SK-N-SH (cell line): ENCODE measurements around the gene NPAS3. TPM values are rescaled to one million over a fixed set of nuclear protein-coding genes. Genes with fewer than 3 reads are reported as not detected.

ENCODE experiments used
- CTCF ChIA-PET: fragments of 300-600, 350-600 bp; formaldehyde crosslinking; extraction: SDS; loops from one replicate; lab custom pipeline; 2021; lab: Yijun Ruan, JAX
- POLR2A ChIA-PET: fragments of 350-600 bp; sonication (Branson Sonifier 250); formaldehyde crosslinking; extraction: SDS; loops from one replicate; lab custom pipeline; 2020; ENCODE audit warnings: antibody characterized with exemption, inconsistent platforms; lab: Yijun Ruan, JAX
- DNase-seq: peaks from one replicate; pipeline ENCODE4 v3.0.0; 2012
- H2AFZ ChIP-seq: fragments of 200-600 bp; sonication (generic); 2 replicates; pipeline ENCODE4 v1.8.1; 2016; ENCODE audit warnings: antibody characterized with exemption, mild to moderate bottlenecking, low read depth
- H3F3A ChIP-seq: fragments of 200-600 bp; sonication (generic); replicated peaks from 2 replicates; pipeline ENCODE3; 2016; ENCODE audit warnings: antibody characterized with exemption, mild to moderate bottlenecking; ENCODE audit not compliant: insufficient read depth
- H3K27ac ChIP-seq, 2 experiments: fragments of 200-500 bp in 1 of 2; fragments of 200-600 bp in 1 of 2; sonication (Bioruptor generic) in 1 of 2; sonication (generic), shearing (Covaris generic) in 1 of 2; 2 replicates each; pipeline versions ENCODE4 v1.5.1 to v1.6.1; 2014 to 2016; ENCODE audit warnings: low read depth in 2 of 2, inconsistent platforms in 1 of 2, low read length in 1 of 2, mild to moderate bottlenecking in 1 of 2, mixed read lengths in 1 of 2
- H3K27me3 ChIP-seq: fragments of 200-600 bp; sonication (generic), shearing (Covaris generic); 2 replicates; pipeline ENCODE4 v1.6.1; 2016; ENCODE audit warnings: mixed run types; ENCODE audit not compliant: insufficient read depth
- H3K36me3 ChIP-seq, 2 experiments: fragments of 200-500 bp in 1 of 2; fragments of 200-600 bp in 1 of 2; sonication (Bioruptor generic) in 1 of 2; sonication (generic) in 1 of 2; replicated peaks in 1 of 2; 2 replicates each; pipeline versions ENCODE3 to v1.5.1; 2014 to 2016; ENCODE audit warnings: low read length in 1 of 2, mild to moderate bottlenecking in 1 of 2; ENCODE audit not compliant: insufficient read depth in 2 of 2, control insufficient read depth in 1 of 2
- H3K4me1 ChIP-seq, 2 experiments: fragments of 200-500 bp in 1 of 2; fragments of 200-600 bp in 1 of 2; sonication (Bioruptor generic) in 1 of 2; sonication (generic), shearing (Covaris generic) in 1 of 2; 2 replicates each; pipeline versions ENCODE4 v1.5.1 to v1.6.1; 2014 to 2016; ENCODE audit warnings: low read depth in 1 of 2, low read length in 1 of 2, mixed run types in 1 of 2; ENCODE audit not compliant: insufficient read depth in 2 of 2, control insufficient read depth in 1 of 2
- H3K4me2 ChIP-seq: fragments of 200-600 bp; sonication (generic), shearing (Covaris generic); 2 replicates; pipeline ENCODE4 v1.6.1; 2017; ENCODE audit warnings: mixed run types
- H3K4me3 ChIP-seq, 2 experiments: fragments of 200-500 bp in 1 of 2; fragments of 200-600 bp in 1 of 2; sonication (Bioruptor generic) in 1 of 2; sonication (generic), shearing (Covaris generic) in 1 of 2; 2 replicates each; pipeline versions ENCODE4 v1.5.1 to v1.8.1; 2014 to 2016; ENCODE audit warnings: low read depth in 2 of 2, inconsistent platforms in 1 of 2, low read length in 1 of 2, mild to moderate bottlenecking in 1 of 2, mixed read lengths in 1 of 2, moderate library complexity in 1 of 2
- H3K79me2 ChIP-seq: fragments of 200-600 bp; sonication (generic); 2 replicates; pipeline ENCODE4 v1.8.1; 2017; ENCODE audit warnings: mild to moderate bottlenecking; ENCODE audit not compliant: insufficient read depth
- H3K9ac ChIP-seq: fragments of 200-600 bp; sonication (generic); 2 replicates; pipeline ENCODE4 v1.6.1; 2017; ENCODE audit warnings: mixed run types
- H3K9me2 ChIP-seq: fragments of 200-600 bp; sonication (generic); 2 replicates; pipeline ENCODE4 v1.6.1; 2017; ENCODE audit warnings: mixed run types
- H3K9me3 ChIP-seq: fragments of 200-600 bp; sonication (generic); 2 replicates; pipeline ENCODE4 v1.6.1; 2017; ENCODE audit warnings: mixed run types, mild to moderate bottlenecking, moderate library complexity
- H4K20me1 ChIP-seq: fragments of 200-600 bp; sonication (generic); 2 replicates; pipeline ENCODE4 v1.6.1; 2017; ENCODE audit warnings: mild to moderate bottlenecking, mixed run types; ENCODE audit not compliant: insufficient read depth
- CHD2 ChIP-seq: fragments of 150-350 bp; IDR thresholded peaks from 2 replicates; pipeline ENCODE4 v1.6.1; 2018; ENCODE audit warnings: low read length; ENCODE audit not compliant: partially characterized antibody
- CTCF ChIP-seq: fragments of 200-600 bp; sonication (generic); IDR thresholded peaks from 2 replicates; pipeline ENCODE4 v1.6.1; 2017; ENCODE audit warnings: antibody characterized with exemption, mild to moderate bottlenecking, moderate library complexity
- FOSL2 ChIP-seq: IDR thresholded peaks from 2 replicates; pipeline ENCODE4 v1.4.0; 2012; ENCODE audit warnings: low read depth, mild to moderate bottlenecking, moderate library complexity, borderline replicate concordance
- FOXJ3 ChIP-seq: sonication (generic); formaldehyde crosslinking; IDR thresholded peaks from 2 replicates; pipeline ENCODE4 v1.5.1; 2020; ENCODE audit warnings: mild to moderate bottlenecking, missing genetic modification reagents
- FOXM1 ChIP-seq: IDR thresholded peaks from 2 replicates; pipeline ENCODE4 v1.4.0; 2012; ENCODE audit warnings: low read depth, mild to moderate bottlenecking
- GABPA ChIP-seq: IDR thresholded peaks from 2 replicates; pipeline ENCODE4 v1.4.0; 2012; ENCODE audit warnings: low read depth, mild to moderate bottlenecking
- GATA2 ChIP-seq: sonication (generic); formaldehyde crosslinking; IDR thresholded peaks from 2 replicates; pipeline ENCODE4 v1.5.0; 2020; ENCODE audit warnings: mild to moderate bottlenecking, missing genetic modification reagents
- IRF3 ChIP-seq: fragments of 150-350 bp; IDR thresholded peaks from 2 replicates; pipeline ENCODE4 v1.6.1; 2016; ENCODE audit warnings: mild to moderate bottlenecking, low read depth, low read length
- JUND ChIP-seq: IDR thresholded peaks from 2 replicates; pipeline ENCODE4 v1.4.0; 2012
- MAX ChIP-seq: IDR thresholded peaks from 2 replicates; pipeline ENCODE4 v1.4.0; 2012; ENCODE audit warnings: low read depth
- MEF2A ChIP-seq: IDR thresholded peaks from 2 replicates; pipeline ENCODE4 v1.4.0; 2012; ENCODE audit warnings: low read depth, borderline replicate concordance
- MXI1 ChIP-seq: IDR thresholded peaks from 2 replicates; pipeline ENCODE4 v1.6.1; 2012; ENCODE audit warnings: mild to moderate bottlenecking, low read depth, low read length, improper control_type of control experiment
- POLR2AphosphoS5 ChIP-seq: IDR thresholded peaks from 2 replicates; pipeline ENCODE4 v1.6.1; 2012; ENCODE audit warnings: low read depth, low read length
- REST ChIP-seq: IDR thresholded peaks from 2 replicates; pipeline ENCODE4 v1.6.1; 2012; ENCODE audit warnings: mild to moderate bottlenecking, low read depth, low read length, moderate library complexity
- RFX5 ChIP-seq: IDR thresholded peaks from 2 replicates; pipeline ENCODE4 v1.6.1; 2012; ENCODE audit warnings: mild to moderate bottlenecking, improper control_type of control experiment, low read length
- USF1 ChIP-seq: IDR thresholded peaks from 2 replicates; pipeline ENCODE4 v1.4.0; 2012; ENCODE audit warnings: low read depth, borderline replicate concordance
- YY1 ChIP-seq: IDR thresholded peaks from 2 replicates; pipeline ENCODE4 v1.4.0; 2012; ENCODE audit warnings: low read depth, mild to moderate bottlenecking
- whole genome bisulfite sequencing: methylation state at CpG from one replicate; pipeline ENCODE4 v1.1.6; 2017; ENCODE audit warnings: low lambda C conversion rate; 5-methylcytosine and 5-hydroxymethylcytosine counted together
- polyA plus RNA-seq, 3 experiments: library from polyadenylated mRNA; depleted of rRNA; stranded (reverse); fragments of >200 nt; gene quantifications; 2 replicates each; pipeline ENCODE4 v1.2.3, GENCODE V29; 2012

NPAS3 gene
- polyA plus RNA-seq, 1 of the 3 experiments (the other 2 are of a cell fraction) = 4.3 TPM

- WGBS = 71% methylated on average over 2 of the region's 2 CpGs
- POLR2A ChIA-PET = no interaction called here
Observed at GRCh38 chr14:33017016-33017415, 78.3 kb downstream of the NPAS3 start.

GRCh38 chr14:33019346-33019745, 80.7 kb downstream of the NPAS3 start:
- H2AFZ ChIP-seq = no peak overlapping the region
- no peaks in the 10 kb centered on the region for H4K20me1 ChIP-seq
- DNase-seq = no peak
- POLR2A ChIA-PET = no interaction called here
- CTCF ChIA-PET = no interaction called here
- H3K9me3 ChIP-seq = no peaks in the 10 kb centered on the region
- H3K4me3 ChIP-seq = no peak overlapping the region
- no peaks in the 10 kb centered on the region for H3K36me3 ChIP-seq
- no peak overlapping the region for H3K9ac ChIP-seq
- 78% methylated on average over 3 of the region's 3 CpGs for WGBS
- no peaks in the 10 kb centered on the region for H3K79me2 ChIP-seq
- no peaks in the 10 kb centered on the region for H3F3A ChIP-seq
- no peaks in the 10 kb centered on the region for H3K9me2 ChIP-seq
- H3K27me3 ChIP-seq = no peaks in the 10 kb centered on the region
- no peak overlapping the region for H3K27ac ChIP-seq
- peaks cover 0 to 5% of the 10 kb centered on the region in 2 experiments; a peak in 1 of 4 replicates for H3K4me1 ChIP-seq
- no peak overlapping the region for H3K4me2 ChIP-seq
- TF ChIP-seq POLR2AphosphoS5 = no peak
- TF ChIP-seq CHD2 = no peak
- no peak for TF ChIP-seq REST
- TF ChIP-seq MEF2A = no peak
- TF ChIP-seq CTCF = no peak
- TF ChIP-seq FOXJ3 (CRISPR knock-in tag) = no peak
- no peak for TF ChIP-seq MXI1
- TF ChIP-seq USF1 = no peak
- no peak for TF ChIP-seq YY1
- TF ChIP-seq IRF3 = no peak
- TF ChIP-seq RFX5 = no peak

More at GRCh38 chr14:33017016-33017415, 78.3 kb downstream of the NPAS3 start:
- H3K27ac ChIP-seq = no peak overlapping the region
- H3F3A ChIP-seq = no peaks in the 10 kb centered on the region
- H3K9ac ChIP-seq = no peak overlapping the region
- no peak overlapping the region for H3K4me3 ChIP-seq
- H3K9me2 ChIP-seq = no peaks in the 10 kb centered on the region
- no peak overlapping the region for H2AFZ ChIP-seq
- peaks cover 0 to 4% of the 10 kb centered on the region in 2 experiments for H3K36me3 ChIP-seq
- CTCF ChIA-PET = no interaction called here
- no peak for DNase-seq
- TF ChIP-seq FOSL2 (no peak), GATA2 (no peak), MAX (no peak), CTCF (no peak), FOXM1 (no peak), GABPA (no peak), JUND (no peak)
- H4K20me1 ChIP-seq = no peaks in the 10 kb centered on the region
- H3K9me3 ChIP-seq = no peaks in the 10 kb centered on the region
- H3K4me2 ChIP-seq = no peak overlapping the region
- H3K79me2 ChIP-seq = no peaks in the 10 kb centered on the region
- no peaks in the 10 kb centered on the region for H3K27me3 ChIP-seq
- H3K4me1 ChIP-seq = peaks cover 0 to 5% of the 10 kb centered on the region in 2 experiments; a peak in 1 of 4 replicates
